ENCODE results near the gene TREM1.

GRCh38 chr6:41335296-41335695 lies 48.8 kb upstream of the TREM1 start, which contains the start of gene NCR2:
- TF ChIP-seq ZFP3 (CRISPR knock-in tag; IDR thresholded peaks at IDR 0.05) (no peak), ARNTL (CRISPR knock-in tag; IDR thresholded peaks at IDR 0.05; ENCODE audit: borderline replicate concordance, low read depth) (no peak), POU6F1 (CRISPR knock-in tag; IDR thresholded peaks at IDR 0.05; ENCODE audit: borderline replicate concordance, low read depth) (no peak), CREB5 (CRISPR knock-in tag; IDR thresholded peaks at IDR 0.05; ENCODE audit: low read depth) (no peak), ZFP30 (CRISPR knock-in tag; IDR thresholded peaks at IDR 0.05) (no peak)
